Muscle layer of colon (tissue), 2 donors: ENCODE results near the gene PTGS2.

Source experiments
- H3K27ac ChIP-seq: one replicate; pipeline ENCODE4 v1.7.0; 2013; ENCODE audit warnings: low read depth, mild to moderate bottlenecking, low read length, moderate library complexity
- H3K27me3 ChIP-seq, 2 donors: one replicate each; pipeline ENCODE4 v1.7.0; 2013; ENCODE audit warnings: low read length in 2 of 2, mild to moderate bottlenecking in 2 of 2; ENCODE audit not compliant: insufficient read depth in 2 of 2, control insufficient read depth in 1 of 2
- H3K36me3 ChIP-seq: one replicate; pipeline ENCODE4 v1.7.0; 2013; ENCODE audit warnings: mild to moderate bottlenecking, low read length; ENCODE audit not compliant: insufficient read depth
- H3K4me1 ChIP-seq: one replicate; pipeline ENCODE4 v1.7.0; 2013; ENCODE audit warnings: mild to moderate bottlenecking, low read length; ENCODE audit not compliant: insufficient read depth
- H3K4me3 ChIP-seq, 2 donors: one replicate each; pipeline ENCODE4 v1.7.0; 2013; ENCODE audit warnings: low read length in 2 of 2, low read depth in 1 of 2, mild to moderate bottlenecking in 1 of 2, moderate library complexity in 1 of 2
- H3K9ac ChIP-seq: one replicate; pipeline ENCODE4 v1.7.0; 2013; ENCODE audit warnings: low read length
- H3K9me3 ChIP-seq: one replicate; pipeline ENCODE4 v1.7.0; 2013; ENCODE audit warnings: mild to moderate bottlenecking, low read length
- donor health status: abdominal sarcoma.
- donor health status: Adenocarcinoma of cecum.

The PTGS2 gene

DNA sequence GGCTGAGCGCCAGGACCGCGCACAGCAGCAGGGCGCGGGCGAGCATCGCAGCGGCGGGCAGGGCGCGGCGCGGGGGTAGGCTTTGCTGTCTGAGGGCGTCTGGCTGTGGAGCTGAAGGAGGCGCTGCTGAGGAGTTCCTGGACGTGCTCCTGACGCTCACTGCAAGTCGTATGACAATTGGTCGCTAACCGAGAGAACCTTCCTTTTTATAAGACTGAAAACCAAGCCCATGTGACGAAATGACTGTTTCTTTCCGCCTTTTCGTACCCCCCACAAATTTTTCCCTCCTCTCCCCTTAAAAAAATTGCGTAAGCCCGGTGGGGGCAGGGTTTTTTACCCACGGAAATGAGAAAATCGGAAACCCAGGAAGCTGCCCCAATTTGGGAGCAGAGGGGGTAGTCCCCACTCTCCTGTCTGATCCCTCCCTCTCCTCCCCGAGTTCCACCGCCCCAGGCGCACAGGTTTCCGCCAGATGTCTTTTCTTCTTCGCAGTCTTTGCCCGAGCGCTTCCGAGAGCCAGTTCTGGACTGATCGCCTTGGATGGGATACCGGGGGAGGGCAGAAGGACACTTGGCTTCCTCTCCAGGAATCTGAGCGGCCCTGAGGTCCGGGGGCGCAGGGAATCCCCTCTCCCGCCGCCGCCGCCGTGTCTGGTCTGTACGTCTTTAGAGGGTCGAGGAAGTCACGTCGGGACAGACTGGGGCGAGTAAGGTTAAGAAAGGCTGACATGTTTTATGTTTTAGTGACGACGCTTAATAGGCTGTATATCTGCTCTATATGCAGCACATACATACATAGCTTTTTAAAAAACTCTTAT is at the start of gene PTGS2:
Gene PTGS2 (minus strand): TSS at position 179 of the 817 bp plus-strand sequence. CDS start 133 bp downstream, at position 46.
- Histone ChIP-seq H3K9ac (peak within 1 kb of the TSS; percentile 95), H3K9me3 (no peaks in the 10 kb centered on the region), H3K4me3 (peak within 1 kb of the TSS; percentile 56 to 84), H3K4me1 (peaks cover 13% of the 10 kb centered on the region), H3K27ac (peak within 1 kb of the TSS; percentile 93), H3K36me3 (peaks cover 14% of the 10 kb centered on the region), H3K27me3 (no peaks in the 10 kb centered on the region)

- H3K9me3 ChIP-seq = no peaks in the 10 kb centered on the region
- H3K27me3 ChIP-seq = no peaks in the 10 kb centered on the region
- no peaks in the 10 kb centered on the region for H3K36me3 ChIP-seq
- no peak overlapping the region for H3K9ac ChIP-seq
- H3K4me1 ChIP-seq = no peaks in the 10 kb centered on the region
- no peak overlapping the region for H3K27ac ChIP-seq
- no peak overlapping the region for H3K4me3 ChIP-seq
These were observed 42.6 kb upstream of the PTGS2 start for GRCh38 chr1:186722711-186723309.

- Histone ChIP-seq H3K4me3 (no peak overlapping the region), H3K36me3 (no peaks in the 10 kb centered on the region), H3K9me3 (no peaks in the 10 kb centered on the region), H3K4me1 (no peaks in the 10 kb centered on the region), H3K9ac (no peak overlapping the region), H3K27me3 (no peaks in the 10 kb centered on the region), H3K27ac (no peak overlapping the region)
These were observed 37.1 kb upstream of the PTGS2 start for GRCh38 chr1:186717286-186717685.

GRCh38 chr1:186715887-186716809 is 35.9 kb upstream of the PTGS2 start:
- Histone ChIP-seq H3K4me3 (no peak overlapping the region), H3K4me1 (no peaks in the 10 kb centered on the region), H3K36me3 (no peaks in the 10 kb centered on the region), H3K27me3 (no peaks in the 10 kb centered on the region), H3K9me3 (no peaks in the 10 kb centered on the region), H3K9ac (no peak overlapping the region), H3K27ac (no peak overlapping the region)

DNA sequence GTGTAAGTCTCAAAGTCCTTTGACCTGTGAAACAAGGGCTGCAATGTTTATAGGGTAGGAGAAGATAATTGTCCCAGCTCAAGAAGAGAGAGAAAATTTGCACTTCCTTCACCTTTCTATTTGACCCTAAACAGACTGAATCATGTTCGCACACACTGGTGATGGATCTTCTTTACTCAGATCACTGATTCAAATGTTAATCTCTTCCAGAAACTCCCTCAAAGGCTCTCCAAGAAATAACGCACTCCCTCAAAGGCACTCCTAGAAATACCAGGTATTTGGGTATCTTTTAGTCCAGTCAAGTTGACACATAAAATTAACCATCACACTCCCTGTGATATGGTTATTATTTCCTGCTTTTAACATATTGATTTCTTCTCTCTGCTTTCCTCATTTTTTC is 30.5 kb upstream of the PTGS2 start:
- H3K27ac ChIP-seq = no peak overlapping the region
- H3K4me1 ChIP-seq = no peaks in the 10 kb centered on the region
- H3K27me3 ChIP-seq = no peaks in the 10 kb centered on the region
- H3K9me3 ChIP-seq = no peaks in the 10 kb centered on the region
- H3K9ac ChIP-seq = no peak overlapping the region
- H3K36me3 ChIP-seq = no peaks in the 10 kb centered on the region
- no peak overlapping the region for H3K4me3 ChIP-seq

DNA sequence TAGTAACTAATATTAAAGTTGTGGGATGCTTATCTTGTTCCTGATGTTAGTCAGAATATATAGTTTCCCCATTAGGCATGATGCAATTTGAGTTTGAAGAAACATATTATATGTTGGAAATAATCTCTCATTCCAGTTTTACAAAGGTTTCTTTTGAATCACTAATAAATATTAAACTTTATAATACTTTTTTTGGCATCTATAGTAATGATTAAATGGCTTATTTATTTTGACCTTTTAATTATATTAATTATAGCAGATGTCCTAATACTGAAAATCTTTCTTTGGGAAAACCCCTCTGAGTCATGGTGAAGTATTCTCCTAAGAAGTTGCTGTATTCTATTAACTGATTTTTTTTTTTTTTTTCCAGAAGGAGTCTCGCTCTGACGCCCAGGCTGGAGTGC is 28.5 kb upstream of the PTGS2 start:
- Histone ChIP-seq H3K27ac (no peak overlapping the region), H3K4me3 (no peak overlapping the region), H3K9ac (no peak overlapping the region), H3K36me3 (no peaks in the 10 kb centered on the region), H3K27me3 (no peaks in the 10 kb centered on the region), H3K9me3 (no peaks in the 10 kb centered on the region), H3K4me1 (no peaks in the 10 kb centered on the region)

GRCh38 chr1:186703209-186703766 is 23.1 kb upstream of the PTGS2 start:
- H3K36me3 ChIP-seq = no peaks in the 10 kb centered on the region
- H3K9ac ChIP-seq = no peak overlapping the region
- no peak overlapping the region for H3K27ac ChIP-seq
- H3K27me3 ChIP-seq = no peaks in the 10 kb centered on the region
- no peaks in the 10 kb centered on the region for H3K4me1 ChIP-seq
- H3K9me3 ChIP-seq = no peaks in the 10 kb centered on the region
- no peak overlapping the region for H3K4me3 ChIP-seq

DNA sequence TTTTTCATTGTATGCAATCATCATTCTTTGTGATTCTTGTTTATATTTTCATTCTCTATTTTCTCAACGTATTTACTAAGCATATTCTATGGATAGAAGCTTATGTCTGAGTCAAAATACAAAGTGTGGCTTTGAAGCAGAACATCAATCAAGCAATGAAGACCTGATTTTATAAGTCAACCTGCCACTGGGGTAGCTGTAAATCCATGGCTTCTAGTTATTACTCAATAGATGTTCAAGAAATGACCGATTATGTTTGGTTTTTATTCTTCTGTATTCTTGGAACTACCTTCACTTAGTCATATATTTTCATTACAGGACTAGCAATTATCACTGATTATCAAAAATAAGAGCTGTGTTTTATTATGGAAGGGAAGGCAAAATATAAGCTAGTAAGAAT is 20.5 kb upstream of the PTGS2 start:
- Histone ChIP-seq H3K4me1 (no peaks in the 10 kb centered on the region), H3K9ac (no peak overlapping the region), H3K27me3 (no peaks in the 10 kb centered on the region), H3K36me3 (no peaks in the 10 kb centered on the region), H3K27ac (no peak overlapping the region), H3K4me3 (no peak overlapping the region), H3K9me3 (no peaks in the 10 kb centered on the region)

GRCh38 chr1:186699519-186699918 is 19.3 kb upstream of the PTGS2 start:
- H3K27ac ChIP-seq = no peak overlapping the region
- H3K4me3 ChIP-seq = no peak overlapping the region
- H3K9ac ChIP-seq = no peak overlapping the region
- no peaks in the 10 kb centered on the region for H3K36me3 ChIP-seq
- H3K4me1 ChIP-seq = no peaks in the 10 kb centered on the region
- no peaks in the 10 kb centered on the region for H3K9me3 ChIP-seq
- H3K27me3 ChIP-seq = no peaks in the 10 kb centered on the region

GRCh38 chr1:186689907-186690306 is 9.7 kb upstream of the PTGS2 start:
- H3K4me3 ChIP-seq = no peak overlapping the region
- H3K27me3 ChIP-seq = no peaks in the 10 kb centered on the region
- H3K36me3 ChIP-seq = no peaks in the 10 kb centered on the region
- peaks cover 6% of the 10 kb centered on the region for H3K9me3 ChIP-seq
- no peaks in the 10 kb centered on the region for H3K4me1 ChIP-seq
- no peak overlapping the region for H3K27ac ChIP-seq
- H3K9ac ChIP-seq = no peak overlapping the region

DNA sequence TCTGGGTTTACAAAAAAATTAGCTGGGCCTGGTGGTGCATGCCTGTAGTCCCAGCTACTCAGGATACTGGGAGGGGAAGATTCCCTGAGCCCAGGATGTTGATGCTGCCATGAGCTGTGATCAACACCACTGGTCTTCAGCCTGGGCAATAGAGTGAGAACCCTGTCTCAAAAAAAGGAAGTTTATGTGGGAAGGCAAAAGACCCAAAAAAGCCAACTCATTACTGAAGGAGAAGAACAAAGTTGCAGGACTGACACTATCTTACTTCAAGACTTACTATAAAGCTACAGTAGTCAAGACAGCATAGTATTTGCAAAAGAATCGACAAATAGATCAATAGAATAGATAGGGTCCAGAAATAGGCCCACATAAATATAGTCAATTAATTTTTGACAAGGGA is 9.2 kb upstream of the PTGS2 start:
- no peak overlapping the region for H3K27ac ChIP-seq
- peaks cover 6% of the 10 kb centered on the region for H3K9me3 ChIP-seq
- H3K9ac ChIP-seq = no peak overlapping the region
- H3K4me1 ChIP-seq = no peaks in the 10 kb centered on the region
- H3K4me3 ChIP-seq = no peak overlapping the region
- H3K27me3 ChIP-seq = no peaks in the 10 kb centered on the region
- no peaks in the 10 kb centered on the region for H3K36me3 ChIP-seq
